Endodermal cell (in vitro differentiated cells): ENCODE data around the gene RABL3. TPM values are rescaled to one million over a fixed set of nuclear protein-coding genes. Genes with fewer than 3 reads are reported as not detected.

Source experiments
- DNase-seq: peaks from one replicate; pipeline ENCODE4 v3.0.0-alpha.2; 2017
- H3K27ac ChIP-seq: 2 replicates; pipeline ENCODE4 v1.5.1; 2013; ENCODE audit warnings: mild to moderate bottlenecking, low read depth, low read length, moderate library complexity
- H3K27me3 ChIP-seq: 2 replicates; pipeline ENCODE4 v1.6.1; 2013; ENCODE audit warnings: mild to moderate bottlenecking, low read length, moderate library complexity; ENCODE audit not compliant: insufficient read depth, control insufficient read depth, poor library complexity, severe bottlenecking
- H3K36me3 ChIP-seq: 2 replicates; pipeline ENCODE4 v1.7.0; 2013; ENCODE audit warnings: mild to moderate bottlenecking, low read length, moderate library complexity; ENCODE audit not compliant: control insufficient read depth, insufficient read depth
- H3K4me1 ChIP-seq: one replicate; pipeline ENCODE4 v1.7.0; 2013; ENCODE audit warnings: low read length; ENCODE audit not compliant: control insufficient read depth, insufficient read depth
- H3K4me3 ChIP-seq: 2 replicates; pipeline ENCODE4 v1.5.1; 2013; ENCODE audit warnings: mild to moderate bottlenecking, low read length, moderate library complexity
- H3K9ac ChIP-seq: 2 replicates; pipeline ENCODE4 v1.6.1; 2013; ENCODE audit warnings: mild to moderate bottlenecking, low read length, moderate library complexity; ENCODE audit not compliant: poor library complexity, severe bottlenecking; ENCODE audit errors: extremely low read depth
- H3K9me3 ChIP-seq: 2 replicates; pipeline ENCODE4 v1.6.1; 2013; ENCODE audit warnings: mild to moderate bottlenecking, low read length, moderate library complexity; ENCODE audit not compliant: control insufficient read depth
- H3K27ac Mint-ChIP-seq: 2 replicates; pipeline ENCODE4 v1.8.0; 2020; ENCODE audit warnings: mixed read lengths
- H3K27me3 Mint-ChIP-seq: 2 replicates; pipeline ENCODE4 v1.8.0; 2021; ENCODE audit warnings: mild to moderate bottlenecking, mixed read lengths; ENCODE audit not compliant: insufficient read depth
- H3K36me3 Mint-ChIP-seq: 2 replicates; pipeline ENCODE4 v1.8.0; 2020; ENCODE audit warnings: low read depth, mixed read lengths
- H3K4me1 Mint-ChIP-seq: 2 replicates; pipeline ENCODE4 v1.8.0; 2020; ENCODE audit warnings: mixed read lengths
- H3K4me3 Mint-ChIP-seq: 2 replicates; pipeline ENCODE4 v1.8.0; 2020; ENCODE audit warnings: mild to moderate bottlenecking, moderate library complexity, mixed read lengths
- H3K9me3 Mint-ChIP-seq: 2 replicates; pipeline ENCODE4 v1.8.0; 2020; ENCODE audit warnings: mild to moderate bottlenecking, mixed read lengths
- WGBS, 2 experiments: methylation state at CpG; one replicate each; pipeline versions ENCODE4 v1.1.5 to v1.1.7; 2013; ENCODE audit warnings: missing lambda C conversion rate in 2 of 2, mixed read lengths in 1 of 2; ENCODE audit not compliant: insufficient coverage in 1 of 2, insufficient read length in 1 of 2; 5-methylcytosine and 5-hydroxymethylcytosine counted together
- total RNA-seq, 2 donors: library from RNA; stranded (reverse); fragmentation: NEBNext Ultra II Directional in 1 of 2; extraction: Animal tissue kit (Norgen Biotek cat#: 25700) in 1 of 2; gene quantifications; 2 replicates in 1 of 2; 3 replicates in 1 of 2; pipeline ENCODE4 v1.2.1, GENCODE V29; 2021
- TF ChIP-seq, protein P1 (sequence below): fragments of 200-600 bp; sonication (generic); conservative IDR thresholded peaks from 2 replicates; pipeline ENCODE4 v1.5.0; 2021; ENCODE audit warnings: antibody characterized with exemption, mild to moderate bottlenecking

The RABL3 gene
- total RNA-seq, 2 donors from 2014 or later, result 19.6 to 23.0 TPM

DNA sequence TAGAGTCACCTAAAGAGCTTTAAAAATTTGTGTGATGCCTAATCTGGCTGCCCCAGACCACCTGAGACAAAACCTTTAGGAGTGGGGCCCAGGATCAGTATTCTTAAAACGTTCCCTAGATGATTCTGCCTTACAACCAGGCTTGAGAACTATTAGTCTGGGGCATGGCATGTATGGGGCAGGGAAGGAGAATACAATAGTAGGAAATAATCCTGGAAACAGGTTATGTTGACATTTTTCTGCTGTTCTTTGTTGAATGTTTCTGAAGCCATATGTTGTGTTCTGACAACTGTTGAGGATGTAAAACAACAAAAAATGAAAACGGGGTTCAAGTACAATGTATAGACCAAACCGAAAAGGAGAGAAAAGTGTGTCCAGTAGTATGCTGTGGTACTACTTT lies 3.1 kb upstream of the RABL3 start:
- H3K36me3 ChIP-seq, result peaks cover 3% of the 10 kb centered on the region
- no peak overlapping the region for H3K27ac Mint-ChIP-seq

GRCh38 chr3:120743556-120744195 lies 1.4 kb upstream of the RABL3 start:
- Mint-ChIP-seq H3K27ac (peak overlapping the region; percentile 99), H3K9me3 (peaks cover 13% of the 10 kb centered on the region), H3K27me3 (no peaks in the 10 kb centered on the region), H3K4me1 (peaks cover 15% of the 10 kb centered on the region), H3K36me3 (peaks cover 17% of the 10 kb centered on the region), H3K4me3 (peak overlapping the region; percentile 99)
- peaks cover 3% of the 10 kb centered on the region for H3K36me3 ChIP-seq
- WGBS, 2 experiments, result 63 to 81% methylated on average over 4 to 6 of the region's 6 CpGs
- TF ChIP-seq, protein P1, sequence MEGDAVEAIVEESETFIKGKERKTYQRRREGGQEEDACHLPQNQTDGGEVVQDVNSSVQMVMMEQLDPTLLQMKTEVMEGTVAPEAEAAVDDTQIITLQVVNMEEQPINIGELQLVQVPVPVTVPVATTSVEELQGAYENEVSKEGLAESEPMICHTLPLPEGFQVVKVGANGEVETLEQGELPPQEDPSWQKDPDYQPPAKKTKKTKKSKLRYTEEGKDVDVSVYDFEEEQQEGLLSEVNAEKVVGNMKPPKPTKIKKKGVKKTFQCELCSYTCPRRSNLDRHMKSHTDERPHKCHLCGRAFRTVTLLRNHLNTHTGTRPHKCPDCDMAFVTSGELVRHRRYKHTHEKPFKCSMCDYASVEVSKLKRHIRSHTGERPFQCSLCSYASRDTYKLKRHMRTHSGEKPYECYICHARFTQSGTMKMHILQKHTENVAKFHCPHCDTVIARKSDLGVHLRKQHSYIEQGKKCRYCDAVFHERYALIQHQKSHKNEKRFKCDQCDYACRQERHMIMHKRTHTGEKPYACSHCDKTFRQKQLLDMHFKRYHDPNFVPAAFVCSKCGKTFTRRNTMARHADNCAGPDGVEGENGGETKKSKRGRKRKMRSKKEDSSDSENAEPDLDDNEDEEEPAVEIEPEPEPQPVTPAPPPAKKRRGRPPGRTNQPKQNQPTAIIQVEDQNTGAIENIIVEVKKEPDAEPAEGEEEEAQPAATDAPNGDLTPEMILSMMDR, result no peak
- H3K9me3 ChIP-seq, result peaks cover 6% of the 10 kb centered on the region
- H3K27me3 ChIP-seq, result no peaks in the 10 kb centered on the region
- no peak for DNase-seq
- no peak overlapping the region for H3K27ac ChIP-seq
- no peaks in the 10 kb centered on the region for H3K4me1 ChIP-seq
- peak overlapping the region; percentile 94 for H3K4me3 ChIP-seq
- peak overlapping the region; percentile 95 for H3K9ac ChIP-seq

More for the DNA sequence above, 3.1 kb upstream of the RABL3 start:
- peaks cover 7% of the 10 kb centered on the region for H3K9me3 Mint-ChIP-seq
- Histone ChIP-seq H3K4me3 (no peak overlapping the region), H3K9me3 (no peaks in the 10 kb centered on the region), H3K9ac (no peak overlapping the region), H3K4me1 (no peaks in the 10 kb centered on the region), H3K27ac (no peak overlapping the region), H3K27me3 (no peaks in the 10 kb centered on the region)
- no peak overlapping the region for H3K4me3 Mint-ChIP-seq
- peaks cover 23% of the 10 kb centered on the region for H3K4me1 Mint-ChIP-seq
- DNase-seq, result no peak
- H3K36me3 Mint-ChIP-seq, result peaks cover 15% of the 10 kb centered on the region
- no peaks in the 10 kb centered on the region for H3K27me3 Mint-ChIP-seq
- 90 to 100% methylated on average over 1 to 3 of the region's 3 CpGs for WGBS, 2 experiments
- TF ChIP-seq, protein P1, result no peak

- Mint-ChIP-seq H3K9me3 (peaks cover 21% of the 10 kb centered on the region), H3K27me3 (no peaks in the 10 kb centered on the region), H3K4me1 (peaks cover 15% of the 10 kb centered on the region), H3K36me3 (peaks cover 24% of the 10 kb centered on the region), H3K27ac (peak overlapping the region; percentile 99), H3K4me3 (peak overlapping the region; percentile 99)
- no peak for DNase-seq
- Histone ChIP-seq H3K9me3 (peaks cover 14% of the 10 kb centered on the region), H3K4me3 (peak overlapping the region; percentile 94), H3K27me3 (no peaks in the 10 kb centered on the region), H3K4me1 (no peaks in the 10 kb centered on the region), H3K27ac (peak overlapping the region; percentile 37), H3K36me3 (peaks cover 11% of the 10 kb centered on the region), H3K9ac (peak overlapping the region; percentile 95)
- TF ChIP-seq, protein P1, result no peak
- 0 to 1% methylated on average over 5 to 26 of the region's 26 CpGs for WGBS, 2 experiments
These were observed 591 bp upstream of the RABL3 start for GRCh38 chr3:120742849-120743365.
